Measurements from ENCODE around the gene C1QL2. TPM values are rescaled to one million over a fixed set of nuclear protein-coding genes. Genes with fewer than 3 reads are reported as not detected.
A peak's percentile ranks its signal among the peaks of the same experiment; 100 is the strongest.

The C1QL2 gene
- total and polyA plus RNA-seq, 2 experiments from 2014 or later: 0.69 to 0.87 TPM

DNA sequence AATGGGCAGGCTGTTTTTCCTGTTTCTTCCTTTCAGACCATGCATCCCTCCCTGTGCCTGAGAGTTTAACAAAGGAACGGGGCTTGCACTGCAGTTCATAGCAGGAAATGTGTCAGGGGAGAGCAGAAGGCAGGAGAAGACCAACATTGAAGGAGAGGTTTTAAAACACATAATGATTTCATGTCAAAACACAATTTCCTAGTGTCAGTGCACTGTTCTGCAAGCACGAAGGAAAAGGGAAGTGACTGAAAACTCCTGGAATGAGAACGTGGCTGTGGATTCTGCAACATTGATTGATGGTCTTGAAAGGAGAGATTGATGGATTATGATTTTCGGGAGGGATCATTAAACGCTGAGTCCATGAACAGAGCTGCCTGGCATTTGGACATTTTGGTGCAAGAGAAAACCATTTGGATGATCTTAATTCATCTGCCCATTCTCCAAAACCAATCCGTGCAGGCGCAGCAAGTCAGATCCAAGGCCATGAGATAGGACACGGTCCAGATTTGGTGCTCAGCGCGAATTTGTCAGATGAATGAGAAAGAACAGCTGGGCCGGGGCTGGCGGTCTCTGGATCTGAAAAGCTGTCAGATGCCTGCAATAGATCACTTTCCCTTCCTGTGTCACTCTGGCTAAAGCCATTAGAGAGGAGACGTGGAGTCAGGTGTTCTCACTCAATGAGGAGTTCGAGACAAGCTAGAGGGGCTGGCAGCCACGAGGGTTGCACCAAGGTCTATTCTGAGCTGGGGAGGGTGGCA is 38.4 kb downstream of the C1QL2 start:
- Mint-ChIP-seq H3K9me3 (no peaks in the 10 kb centered on the region; the same call in 1 of the 3 replicates), H3K27me3 (ENCODE audit: insufficient read depth, low read depth, poor library complexity) (peaks cover 15% of the 10 kb centered on the region), H3K27ac (no peak overlapping the region), H3K4me3 (no peak overlapping the region), H3K4me1 (peaks cover 48% of the 10 kb centered on the region), H3K36me3 (ENCODE audit: low read depth) (no peaks in the 10 kb centered on the region)
- no peak overlapping the region for H3K4me3 ChIP-seq
- no peak overlapping the region for H3K27ac ChIP-seq (ENCODE audit: low read depth)
- H3K27me3 ChIP-seq (ENCODE audit: insufficient read depth): no peaks in the 10 kb centered on the region
- no peak for ATAC-seq
- H3K4me1 ChIP-seq (ENCODE audit: insufficient read depth): peaks cover 21% of the 10 kb centered on the region
- no peak overlapping the region for H3K4me2 ChIP-seq
- DNase-seq (ENCODE audit: low spot score): no peak
- no peaks in the 10 kb centered on the region for H4K20me1 ChIP-seq (replicated peaks; ENCODE audit: insufficient read depth)
- TF ChIP-seq NANOG (IDR thresholded peaks at IDR 0.05; ENCODE audit: borderline replicate concordance) (no peak), JUNB (IDR thresholded peaks at IDR 0.05; ENCODE audit: unreplicated experiment) (no peak), STAT1 (IDR thresholded peaks at IDR 0.05; ENCODE audit: unreplicated experiment) (no peak), EZH2phosphoT487 (IDR thresholded peaks at IDR 0.05; ENCODE audit: unreplicated experiment) (no peak), ZNF114 (CRISPR knock-in tag; IDR thresholded peaks at IDR 0.05) (no peak), POLR2AphosphoS5 (IDR thresholded peaks at IDR 0.05; ENCODE audit: low read depth) (no peak), CREB1 (CRISPR knock-in tag; IDR thresholded peaks at IDR 0.05; ENCODE audit: low read depth) (no peak), ZNF331 (CRISPR knock-in tag; IDR thresholded peaks at IDR 0.05; ENCODE audit: low read depth) (no peak)
- TF ChIP-seq, protein P1, sequence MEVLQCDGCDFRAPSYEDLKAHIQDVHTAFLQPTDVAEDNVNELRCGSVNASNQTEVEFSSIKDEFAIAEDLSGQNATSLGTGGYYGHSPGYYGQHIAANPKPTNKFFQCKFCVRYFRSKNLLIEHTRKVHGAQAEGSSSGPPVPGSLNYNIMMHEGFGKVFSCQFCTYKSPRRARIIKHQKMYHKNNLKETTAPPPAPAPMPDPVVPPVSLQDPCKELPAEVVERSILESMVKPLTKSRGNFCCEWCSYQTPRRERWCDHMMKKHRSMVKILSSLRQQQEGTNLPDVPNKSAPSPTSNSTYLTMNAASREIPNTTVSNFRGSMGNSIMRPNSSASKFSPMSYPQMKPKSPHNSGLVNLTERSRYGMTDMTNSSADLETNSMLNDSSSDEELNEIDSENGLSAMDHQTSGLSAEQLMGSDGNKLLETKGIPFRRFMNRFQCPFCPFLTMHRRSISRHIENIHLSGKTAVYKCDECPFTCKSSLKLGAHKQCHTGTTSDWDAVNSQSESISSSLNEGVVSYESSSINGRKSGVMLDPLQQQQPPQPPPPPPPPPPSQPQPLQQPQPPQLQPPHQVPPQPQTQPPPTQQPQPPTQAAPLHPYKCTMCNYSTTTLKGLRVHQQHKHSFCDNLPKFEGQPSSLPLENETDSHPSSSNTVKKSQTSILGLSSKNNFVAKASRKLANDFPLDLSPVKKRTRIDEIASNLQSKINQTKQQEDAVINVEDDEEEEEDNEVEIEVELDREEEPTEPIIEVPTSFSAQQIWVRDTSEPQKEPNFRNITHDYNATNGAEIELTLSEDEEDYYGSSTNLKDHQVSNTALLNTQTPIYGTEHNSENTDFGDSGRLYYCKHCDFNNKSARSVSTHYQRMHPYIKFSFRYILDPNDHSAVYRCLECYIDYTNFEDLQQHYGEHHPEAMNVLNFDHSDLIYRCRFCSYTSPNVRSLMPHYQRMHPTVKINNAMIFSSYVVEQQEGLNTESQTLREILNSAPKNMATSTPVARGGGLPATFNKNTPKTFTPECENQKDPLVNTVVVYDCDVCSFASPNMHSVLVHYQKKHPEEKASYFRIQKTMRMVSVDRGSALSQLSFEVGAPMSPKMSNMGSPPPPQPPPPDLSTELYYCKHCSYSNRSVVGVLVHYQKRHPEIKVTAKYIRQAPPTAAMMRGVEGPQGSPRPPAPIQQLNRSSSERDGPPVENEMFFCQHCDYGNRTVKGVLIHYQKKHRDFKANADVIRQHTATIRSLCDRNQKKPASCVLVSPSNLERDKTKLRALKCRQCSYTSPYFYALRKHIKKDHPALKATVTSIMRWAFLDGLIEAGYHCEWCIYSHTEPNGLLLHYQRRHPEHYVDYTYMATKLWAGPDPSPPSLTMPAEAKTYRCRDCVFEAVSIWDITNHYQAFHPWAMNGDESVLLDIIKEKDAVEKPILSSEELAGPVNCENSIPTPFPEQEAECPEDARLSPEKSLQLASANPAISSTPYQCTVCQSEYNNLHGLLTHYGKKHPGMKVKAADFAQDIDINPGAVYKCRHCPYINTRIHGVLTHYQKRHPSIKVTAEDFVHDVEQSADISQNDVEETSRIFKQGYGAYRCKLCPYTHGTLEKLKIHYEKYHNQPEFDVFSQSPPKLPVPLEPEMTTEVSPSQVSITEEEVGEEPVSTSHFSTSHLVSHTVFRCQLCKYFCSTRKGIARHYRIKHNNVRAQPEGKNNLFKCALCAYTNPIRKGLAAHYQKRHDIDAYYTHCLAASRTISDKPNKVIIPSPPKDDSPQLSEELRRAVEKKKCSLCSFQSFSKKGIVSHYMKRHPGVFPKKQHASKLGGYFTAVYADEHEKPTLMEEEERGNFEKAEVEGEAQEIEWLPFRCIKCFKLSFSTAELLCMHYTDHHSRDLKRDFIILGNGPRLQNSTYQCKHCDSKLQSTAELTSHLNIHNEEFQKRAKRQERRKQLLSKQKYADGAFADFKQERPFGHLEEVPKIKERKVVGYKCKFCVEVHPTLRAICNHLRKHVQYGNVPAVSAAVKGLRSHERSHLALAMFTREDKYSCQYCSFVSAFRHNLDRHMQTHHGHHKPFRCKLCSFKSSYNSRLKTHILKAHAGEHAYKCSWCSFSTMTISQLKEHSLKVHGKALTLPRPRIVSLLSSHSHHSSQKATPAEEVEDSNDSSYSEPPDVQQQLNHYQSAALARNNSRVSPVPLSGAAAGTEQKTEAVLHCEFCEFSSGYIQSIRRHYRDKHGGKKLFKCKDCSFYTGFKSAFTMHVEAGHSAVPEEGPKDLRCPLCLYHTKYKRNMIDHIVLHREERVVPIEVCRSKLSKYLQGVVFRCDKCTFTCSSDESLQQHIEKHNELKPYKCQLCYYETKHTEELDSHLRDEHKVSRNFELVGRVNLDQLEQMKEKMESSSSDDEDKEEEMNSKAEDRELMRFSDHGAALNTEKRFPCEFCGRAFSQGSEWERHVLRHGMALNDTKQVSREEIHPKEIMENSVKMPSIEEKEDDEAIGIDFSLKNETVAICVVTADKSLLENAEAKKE (CRISPR knock-in tag; IDR thresholded peaks at IDR 0.05): no peak
- TF ChIP-seq, protein P2, sequence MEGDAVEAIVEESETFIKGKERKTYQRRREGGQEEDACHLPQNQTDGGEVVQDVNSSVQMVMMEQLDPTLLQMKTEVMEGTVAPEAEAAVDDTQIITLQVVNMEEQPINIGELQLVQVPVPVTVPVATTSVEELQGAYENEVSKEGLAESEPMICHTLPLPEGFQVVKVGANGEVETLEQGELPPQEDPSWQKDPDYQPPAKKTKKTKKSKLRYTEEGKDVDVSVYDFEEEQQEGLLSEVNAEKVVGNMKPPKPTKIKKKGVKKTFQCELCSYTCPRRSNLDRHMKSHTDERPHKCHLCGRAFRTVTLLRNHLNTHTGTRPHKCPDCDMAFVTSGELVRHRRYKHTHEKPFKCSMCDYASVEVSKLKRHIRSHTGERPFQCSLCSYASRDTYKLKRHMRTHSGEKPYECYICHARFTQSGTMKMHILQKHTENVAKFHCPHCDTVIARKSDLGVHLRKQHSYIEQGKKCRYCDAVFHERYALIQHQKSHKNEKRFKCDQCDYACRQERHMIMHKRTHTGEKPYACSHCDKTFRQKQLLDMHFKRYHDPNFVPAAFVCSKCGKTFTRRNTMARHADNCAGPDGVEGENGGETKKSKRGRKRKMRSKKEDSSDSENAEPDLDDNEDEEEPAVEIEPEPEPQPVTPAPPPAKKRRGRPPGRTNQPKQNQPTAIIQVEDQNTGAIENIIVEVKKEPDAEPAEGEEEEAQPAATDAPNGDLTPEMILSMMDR (conservative IDR thresholded peaks at IDR 0.05; ENCODE audit: low read depth in 2 of 2): no peak
- TF ChIP-seq, protein P3, sequence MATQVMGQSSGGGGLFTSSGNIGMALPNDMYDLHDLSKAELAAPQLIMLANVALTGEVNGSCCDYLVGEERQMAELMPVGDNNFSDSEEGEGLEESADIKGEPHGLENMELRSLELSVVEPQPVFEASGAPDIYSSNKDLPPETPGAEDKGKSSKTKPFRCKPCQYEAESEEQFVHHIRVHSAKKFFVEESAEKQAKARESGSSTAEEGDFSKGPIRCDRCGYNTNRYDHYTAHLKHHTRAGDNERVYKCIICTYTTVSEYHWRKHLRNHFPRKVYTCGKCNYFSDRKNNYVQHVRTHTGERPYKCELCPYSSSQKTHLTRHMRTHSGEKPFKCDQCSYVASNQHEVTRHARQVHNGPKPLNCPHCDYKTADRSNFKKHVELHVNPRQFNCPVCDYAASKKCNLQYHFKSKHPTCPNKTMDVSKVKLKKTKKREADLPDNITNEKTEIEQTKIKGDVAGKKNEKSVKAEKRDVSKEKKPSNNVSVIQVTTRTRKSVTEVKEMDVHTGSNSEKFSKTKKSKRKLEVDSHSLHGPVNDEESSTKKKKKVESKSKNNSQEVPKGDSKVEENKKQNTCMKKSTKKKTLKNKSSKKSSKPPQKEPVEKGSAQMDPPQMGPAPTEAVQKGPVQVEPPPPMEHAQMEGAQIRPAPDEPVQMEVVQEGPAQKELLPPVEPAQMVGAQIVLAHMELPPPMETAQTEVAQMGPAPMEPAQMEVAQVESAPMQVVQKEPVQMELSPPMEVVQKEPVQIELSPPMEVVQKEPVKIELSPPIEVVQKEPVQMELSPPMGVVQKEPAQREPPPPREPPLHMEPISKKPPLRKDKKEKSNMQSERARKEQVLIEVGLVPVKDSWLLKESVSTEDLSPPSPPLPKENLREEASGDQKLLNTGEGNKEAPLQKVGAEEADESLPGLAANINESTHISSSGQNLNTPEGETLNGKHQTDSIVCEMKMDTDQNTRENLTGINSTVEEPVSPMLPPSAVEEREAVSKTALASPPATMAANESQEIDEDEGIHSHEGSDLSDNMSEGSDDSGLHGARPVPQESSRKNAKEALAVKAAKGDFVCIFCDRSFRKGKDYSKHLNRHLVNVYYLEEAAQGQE (IDR thresholded peaks at IDR 0.05; ENCODE audit: unreplicated experiment): no peak
- H3K79me2 ChIP-seq (replicated peaks; ENCODE audit: insufficient read depth): no peaks in the 10 kb centered on the region
- H3K9me2 ChIP-seq (ENCODE audit: insufficient read depth): 0 out of 2 replicates have a peak, but pooled peaks cover 6% of the 10 kb centered on the region
- H2AFZ ChIP-seq: 0 out of 2 replicates have a peak overlapping the region, but pooled peaks have one; percentile 28
- H3F3A ChIP-seq (replicated peaks; ENCODE audit: low read depth): peaks cover 5% of the 10 kb centered on the region; the same call in 1 of the 2 replicates
- no peaks in the 10 kb centered on the region for H3K36me3 ChIP-seq (ENCODE audit: insufficient read depth)

Data from GM23338 (cell line).